ENCODE results near the gene OGDH. TPM values are rescaled to one million over a fixed set of nuclear protein-coding genes. Genes with fewer than 3 reads are reported as not detected.

The OGDH gene
- total RNA-seq, 1 donor from 2014 or later, result 109 TPM

- DNase-seq (ENCODE audit: low spot score), result no peak
These were observed 31.6 kb downstream of the OGDH start for GRCh38 chr7:44637788-44638594.

DNA sequence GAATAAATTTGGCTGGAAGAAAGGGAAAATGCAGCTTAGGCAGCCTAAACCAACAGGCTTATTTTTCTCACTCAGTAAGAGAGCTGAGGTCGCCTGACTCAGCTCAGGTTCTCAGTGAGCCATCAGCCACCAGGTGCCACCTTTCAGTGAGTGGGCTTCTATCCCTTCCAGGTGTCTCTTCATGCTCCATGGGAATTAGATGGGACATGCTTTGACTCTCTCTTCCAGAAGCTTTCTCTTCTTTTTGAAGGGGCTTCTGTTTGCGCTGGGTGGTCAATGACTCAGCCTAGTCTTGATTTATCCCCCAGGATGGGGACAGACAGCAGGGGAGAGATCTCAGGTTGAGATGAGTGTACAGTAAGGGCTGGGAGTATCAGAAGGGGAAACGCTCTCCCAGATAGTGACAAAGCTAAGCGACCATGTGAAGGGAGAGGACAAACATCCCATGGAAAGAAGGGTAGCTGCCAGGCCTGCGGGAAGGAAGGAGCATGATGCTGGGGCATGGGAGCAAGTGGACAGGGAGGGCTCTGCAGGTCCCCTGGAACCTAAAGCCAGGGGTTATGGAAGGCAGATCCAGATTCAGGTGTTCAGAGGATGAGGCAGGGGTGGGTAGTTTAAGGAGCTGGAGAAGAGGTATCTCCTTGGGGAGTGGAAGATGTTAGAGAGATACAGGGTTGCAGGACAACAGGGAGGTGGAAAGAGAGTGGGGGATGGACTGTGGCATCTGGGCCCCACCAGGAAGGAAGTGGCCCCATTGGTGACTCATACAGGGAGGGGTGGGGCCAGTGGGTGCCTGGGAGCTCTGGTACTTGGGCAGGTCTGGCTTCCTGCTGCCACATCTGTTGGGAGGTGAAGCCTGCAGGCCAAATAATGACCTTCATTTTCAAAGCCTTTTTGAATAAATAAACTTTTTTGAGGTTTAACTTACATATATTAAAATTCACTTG, 32.5 kb downstream of the OGDH start:
- DNase-seq (ENCODE audit: low spot score), result peak; percentile 82

DNA sequence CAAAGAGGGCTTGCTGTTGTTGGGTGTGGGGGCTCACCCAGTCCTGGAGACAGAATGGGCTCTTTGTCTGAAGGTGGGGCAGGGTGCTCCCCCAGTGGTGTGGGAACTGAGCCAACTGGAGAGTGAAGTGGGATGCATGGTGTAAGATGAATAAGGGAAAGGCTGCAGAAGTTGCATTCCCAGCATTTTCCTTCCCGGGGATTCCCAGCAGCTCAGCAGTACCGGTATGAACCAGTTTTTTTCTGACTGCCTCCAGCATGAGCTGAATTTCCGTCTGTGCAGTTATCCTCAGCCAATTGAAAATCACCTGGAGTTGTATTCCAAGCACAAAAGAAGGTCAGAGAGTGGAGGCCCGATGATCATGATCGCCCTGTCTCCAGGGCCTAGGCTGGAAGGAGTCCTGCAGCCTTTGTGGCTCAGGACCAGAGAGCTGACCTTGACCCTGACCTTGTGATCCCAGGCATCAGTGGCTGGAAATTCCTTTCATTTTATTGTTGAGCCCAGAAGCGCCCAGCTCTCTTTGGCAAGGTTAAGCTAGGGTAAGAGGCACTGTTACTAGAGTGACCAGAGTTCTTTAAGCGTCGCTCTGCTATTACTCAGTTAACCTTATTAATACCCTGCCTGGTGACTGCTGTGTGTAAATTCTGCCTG, 33.4 kb downstream of the OGDH start:
- no peak for DNase-seq (ENCODE audit: low spot score)

GRCh38 chr7:44643206-44643605, 36.8 kb downstream of the OGDH start:
- DNase-seq (ENCODE audit: low spot score), result no peak

DNA sequence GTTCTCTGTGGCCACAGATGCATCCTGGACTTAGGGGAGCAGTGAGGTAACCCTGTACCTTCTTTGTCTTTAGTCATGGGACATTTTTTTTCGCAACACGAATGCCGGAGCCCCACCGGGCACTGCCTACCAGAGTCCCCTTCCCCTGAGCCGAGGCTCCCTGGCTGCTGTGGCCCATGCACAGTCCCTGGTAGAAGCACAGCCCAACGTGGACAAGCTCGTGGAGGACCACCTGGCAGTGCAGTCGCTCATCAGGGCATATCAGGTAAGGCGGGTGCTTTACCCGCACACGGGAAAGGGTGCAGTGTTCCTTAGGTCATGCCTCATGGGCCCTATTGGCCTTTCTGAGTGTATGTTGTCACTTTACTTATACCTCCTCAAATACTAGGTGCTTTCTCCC, 38.8 kb downstream of the OGDH start:
- DNase-seq (ENCODE audit: low spot score), result peak; percentile 39

GRCh38 chr7:44645696-44646095, 39.3 kb downstream of the OGDH start:
- peak; percentile 32 for DNase-seq (ENCODE audit: low spot score)

DNA sequence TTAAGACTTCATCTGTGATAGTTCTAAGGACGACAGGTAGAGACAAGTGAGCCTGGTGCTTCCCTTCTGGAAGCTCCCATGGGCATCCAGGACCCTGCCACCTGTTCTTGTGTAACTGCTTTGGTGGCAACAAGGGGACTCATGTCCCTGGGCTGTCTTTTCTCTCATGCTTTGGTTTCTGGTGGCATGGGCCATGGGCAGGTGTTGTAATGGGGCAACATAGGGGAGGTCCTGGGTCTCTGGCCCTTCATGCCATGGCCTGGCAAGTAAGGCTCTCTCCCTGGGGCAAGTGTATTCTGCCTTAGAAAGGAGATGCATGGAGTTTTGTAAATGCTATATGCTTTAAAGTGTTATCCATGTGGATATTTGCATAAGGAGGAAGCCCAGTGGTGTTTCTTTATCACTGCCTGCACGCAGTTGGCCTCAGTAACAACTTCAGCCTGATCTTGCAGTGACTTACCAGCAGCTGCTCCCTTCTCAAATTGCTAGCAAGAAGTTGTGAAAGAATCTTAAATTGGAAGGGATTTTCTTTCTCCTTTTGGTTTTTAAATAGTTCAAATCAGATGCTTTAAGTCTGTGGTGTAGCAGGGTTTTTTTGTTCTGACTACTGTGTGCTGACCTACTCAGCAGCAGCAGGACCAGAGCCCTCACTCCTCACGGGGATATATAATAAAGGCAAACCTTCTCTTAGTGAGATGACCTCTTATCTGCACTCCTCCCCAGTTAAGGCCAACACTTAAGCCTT, 39.9 kb downstream of the OGDH start:
- peak; percentile 17 for DNase-seq (ENCODE audit: low spot score)

GRCh38 chr7:44646921-44647636, 40.7 kb downstream of the OGDH start:
- no peak for DNase-seq (ENCODE audit: low spot score)

DNA sequence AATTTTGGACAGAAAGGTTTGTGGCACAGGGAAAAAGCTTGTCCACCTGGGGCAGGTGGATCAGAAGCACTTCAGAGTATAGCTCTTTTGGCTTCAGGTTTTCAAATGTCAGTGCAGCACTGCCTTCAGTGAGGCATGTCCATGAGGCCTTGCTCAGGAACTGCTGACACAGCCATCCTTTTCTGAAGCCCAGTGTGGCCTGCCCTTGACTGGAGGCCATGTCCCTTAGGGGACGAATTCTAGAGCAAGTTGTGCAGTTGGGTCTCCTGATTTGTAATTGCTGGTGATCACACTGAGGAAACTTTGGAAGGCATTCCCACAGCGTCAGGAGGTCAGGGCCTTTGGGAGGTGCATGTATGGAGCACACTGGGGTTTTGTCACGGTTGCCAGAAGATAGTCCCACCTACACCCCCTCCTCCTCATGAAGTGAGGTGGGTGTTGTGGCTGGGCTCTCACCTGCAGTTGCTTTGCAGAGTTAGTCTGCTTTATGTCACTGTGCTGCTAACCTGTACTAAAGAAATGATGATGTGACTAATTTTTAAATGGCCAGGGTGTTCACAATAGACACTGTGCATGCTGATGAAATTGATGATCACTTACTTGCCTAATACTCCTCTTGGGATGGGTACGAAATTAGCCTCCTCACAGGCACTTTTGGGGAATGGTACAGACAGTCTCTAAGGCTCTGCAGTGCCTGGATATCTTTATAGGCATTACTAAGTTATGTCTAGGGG, 41.7 kb downstream of the OGDH start:
- no peak for DNase-seq (ENCODE audit: low spot score)

GRCh38 chr7:44650242-44650641, 43.8 kb downstream of the OGDH start:
- no peak for DNase-seq (ENCODE audit: low spot score)

GRCh38 chr7:44650772-44651171, 44.3 kb downstream of the OGDH start:
- no peak for DNase-seq (ENCODE audit: low spot score)

DNA sequence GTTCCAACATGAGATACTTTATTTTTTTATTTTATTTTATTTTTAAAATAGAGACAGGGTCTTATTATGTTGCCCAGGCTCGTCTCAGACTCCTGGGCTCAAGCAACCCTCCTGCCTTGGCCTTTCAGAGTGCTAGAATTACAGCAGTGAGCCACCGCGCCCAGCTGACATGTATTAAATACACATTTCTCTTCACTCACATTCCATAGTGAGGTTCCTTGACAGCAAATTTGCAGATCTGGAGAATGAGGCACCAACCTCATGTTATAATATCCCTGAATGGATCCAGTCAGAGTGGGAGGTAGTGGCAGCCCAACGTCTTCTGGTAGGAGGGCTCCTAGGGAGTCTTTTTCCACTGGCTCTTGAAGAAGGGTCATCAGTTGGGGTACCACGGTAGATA, 46.1 kb downstream of the OGDH start:
- DNase-seq (ENCODE audit: low spot score), result no peak

DNA sequence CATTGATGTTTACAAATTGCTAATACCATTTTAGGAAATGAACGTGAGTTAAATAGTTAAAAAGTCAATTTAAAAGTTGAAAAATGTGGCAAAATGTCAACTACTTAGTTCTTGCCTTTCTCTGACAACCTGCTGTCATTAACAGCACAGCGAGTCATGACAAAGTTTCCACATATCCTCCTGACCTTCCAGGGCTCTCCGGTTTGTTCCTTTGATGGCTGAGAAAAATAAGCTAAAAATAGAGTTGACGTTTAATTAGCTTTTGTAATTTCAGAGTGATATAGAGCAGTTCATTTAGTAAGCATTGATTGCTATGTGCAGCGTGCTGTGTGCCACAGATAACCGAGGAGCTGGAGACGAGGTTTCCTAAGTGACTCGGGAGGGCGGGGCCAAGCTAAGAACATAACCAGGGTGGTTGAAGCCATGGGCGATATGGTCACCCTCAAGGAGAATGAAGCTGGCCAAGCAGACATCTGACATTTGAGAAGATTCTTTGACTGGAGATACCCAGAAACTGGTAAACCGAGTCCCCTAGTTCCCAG, 47.9 kb downstream of the OGDH start:
- DNase-seq (ENCODE audit: low spot score), result no peak

DNA sequence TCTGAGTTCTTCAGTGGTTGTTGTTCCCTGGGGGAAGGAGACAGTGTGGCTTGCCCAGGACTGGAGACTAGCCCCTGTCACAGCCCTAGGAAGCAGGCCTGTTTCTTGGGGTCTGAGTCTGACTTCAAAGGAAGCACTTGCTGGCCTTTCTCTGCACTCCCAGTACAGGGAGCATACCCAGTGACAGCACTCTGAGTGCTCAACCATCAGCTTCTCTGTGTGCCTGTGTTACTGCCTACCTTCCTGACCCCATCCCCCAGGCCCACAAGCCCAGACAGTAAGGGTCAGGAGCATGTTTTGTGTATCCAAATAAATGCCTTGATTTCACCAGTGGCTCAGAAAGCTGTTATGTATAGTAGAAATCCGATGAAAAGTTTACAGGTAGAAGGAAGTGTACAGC, 48.9 kb downstream of the OGDH start:
- no peak for DNase-seq (ENCODE audit: low spot score)

DNA sequence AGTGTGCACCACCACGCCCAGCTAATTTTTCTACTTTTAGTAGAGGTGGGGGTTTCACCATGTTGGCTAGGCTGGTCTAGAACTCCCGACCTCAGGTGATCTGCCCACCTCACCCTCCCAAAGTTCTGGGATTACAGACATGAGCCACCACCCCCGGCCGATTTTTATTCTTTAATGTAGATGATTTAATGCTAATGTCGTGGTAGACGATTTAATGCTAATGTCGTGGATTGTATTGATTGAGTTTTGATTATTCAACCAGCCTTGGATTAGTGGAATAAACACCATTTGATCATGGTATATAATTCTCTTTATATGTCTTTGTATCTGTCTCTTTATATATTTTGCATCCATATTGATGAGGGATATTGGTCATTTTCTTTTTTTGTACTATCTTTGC, 52.6 kb downstream of the OGDH start:
- DNase-seq (ENCODE audit: low spot score), result no peak

DNA sequence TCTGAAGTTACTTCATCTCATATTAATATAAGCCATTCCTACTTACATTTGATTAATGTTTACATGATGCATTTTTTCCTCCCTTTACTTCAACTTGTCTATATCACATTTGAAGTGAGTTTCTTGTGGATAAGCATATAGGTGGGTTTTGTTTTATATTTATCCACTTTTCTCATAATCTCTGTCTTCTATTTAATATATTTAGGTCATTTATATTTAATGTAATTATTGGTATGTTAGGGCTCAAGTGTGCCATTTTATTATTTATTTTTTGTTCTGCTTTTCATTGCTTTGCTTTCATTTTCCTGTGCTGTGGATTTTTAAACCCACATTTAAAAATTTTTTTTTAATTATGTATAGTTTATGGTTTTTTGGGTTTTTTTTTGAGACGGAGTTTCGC, 54.8 kb downstream of the OGDH start:
- DNase-seq (ENCODE audit: low spot score), result no peak

- no peak for DNase-seq (ENCODE audit: low spot score)
These were observed 58.5 kb downstream of the OGDH start for GRCh38 chr7:44664780-44665461.

DNA sequence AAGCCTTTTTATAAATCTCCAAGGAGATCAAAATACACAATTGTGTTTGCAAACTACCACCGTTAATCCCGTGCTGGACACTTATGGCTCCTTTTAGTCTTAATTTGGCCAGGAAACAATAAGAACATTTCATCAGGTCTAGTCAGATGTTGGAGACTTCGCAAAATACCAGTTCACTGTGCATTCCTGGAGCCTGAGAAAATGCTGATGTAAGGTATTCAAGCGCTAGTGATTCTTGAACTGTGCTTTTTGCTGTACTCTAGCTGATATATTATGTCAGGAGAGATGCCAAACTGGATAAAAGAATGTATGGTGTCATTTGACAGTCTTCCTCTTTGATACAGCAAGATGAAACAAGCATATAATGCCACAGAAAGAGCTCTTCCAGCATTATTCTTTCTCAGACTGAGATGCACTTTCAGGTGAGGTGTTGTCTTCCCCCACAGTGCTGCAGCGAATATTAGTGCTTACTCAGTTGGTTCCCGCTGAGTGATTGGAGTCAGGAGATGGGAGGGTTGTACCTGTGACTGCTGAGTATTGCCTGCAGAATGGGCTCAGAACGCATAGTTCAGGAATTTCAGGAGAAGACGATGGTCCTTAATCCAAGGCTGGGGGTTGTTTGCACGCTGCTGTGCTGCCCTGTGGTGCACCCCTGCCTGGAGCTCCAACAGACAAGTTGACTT, 59.2 kb downstream of the OGDH start:
- no peak for DNase-seq (ENCODE audit: low spot score)

GRCh38 chr7:44666566-44666965, 60.1 kb downstream of the OGDH start:
- DNase-seq (ENCODE audit: low spot score), result no peak
